ENCODE measurements around the gene TENT4B.
"Not testable (repeated sequence)": the region's sequence is repeated elsewhere in the genome, so short reads cannot be mapped to it uniquely, and the experiment has no call there.

Gene TENT4B

GRCh38 chr16:50152807-50153595, at the start of gene TENT4B:
Gene TENT4B, plus strand, starts transcription at chr16:50153306. Its CDS starts 316 bp downstream, at chr16:50153622.
- peak; percentile 73 to 81 for DNase-seq (ENCODE audit: low read depth in 2 of 2)

GRCh38 chr16:50103764-50104163, 49.3 kb upstream of the TENT4B start:
- DNase-seq (ENCODE audit: low read depth in 2 of 2) = no peak

GRCh38 chr16:50114357-50115129, 38.6 kb upstream of the TENT4B start:
- no peak for DNase-seq (ENCODE audit: low read depth in 2 of 2)

- DNase-seq (ENCODE audit: low read depth in 2 of 2) = no peak
Measured at GRCh38 chr16:50120711-50121110, 32.4 kb upstream of the TENT4B start.

GRCh38 chr16:50121278-50121677, 31.8 kb upstream of the TENT4B start:
- no peak for DNase-seq (ENCODE audit: low read depth in 2 of 2)

- DNase-seq (ENCODE audit: low read depth in 2 of 2) = no peak
Measured at GRCh38 chr16:50121721-50122445, 31.2 kb upstream of the TENT4B start.

GRCh38 chr16:50123417-50123816, 29.7 kb upstream of the TENT4B start:
- no peak for DNase-seq (ENCODE audit: low read depth in 2 of 2)

- DNase-seq (ENCODE audit: low read depth in 2 of 2) = no peak
Measured at GRCh38 chr16:50124769-50125168, 28.3 kb upstream of the TENT4B start.

GRCh38 chr16:50126183-50126582, 26.9 kb upstream of the TENT4B start:
- DNase-seq (ENCODE audit: low read depth in 2 of 2) = no peak

- not testable (repeated sequence) for DNase-seq (ENCODE audit: low read depth in 2 of 2)
Measured at GRCh38 chr16:50132571-50132970, 20.5 kb upstream of the TENT4B start.

GRCh38 chr16:50133214-50133613, 19.9 kb upstream of the TENT4B start:
- DNase-seq (ENCODE audit: low read depth in 2 of 2) = no peak

GRCh38 chr16:50136399-50136798, 16.7 kb upstream of the TENT4B start:
- no peak for DNase-seq (ENCODE audit: low read depth in 2 of 2)

- no peak for DNase-seq (ENCODE audit: low read depth in 2 of 2)
Measured at GRCh38 chr16:50137268-50137667, 15.8 kb upstream of the TENT4B start.

GRCh38 chr16:50139580-50139979, 13.5 kb upstream of the TENT4B start:
- DNase-seq (ENCODE audit: low read depth in 2 of 2) = no peak

GRCh38 chr16:50144211-50144610, 8.9 kb upstream of the TENT4B start:
- DNase-seq (ENCODE audit: low read depth in 2 of 2) = no peak

GRCh38 chr16:50146479-50147435, 6.3 kb upstream of the TENT4B start:
- no peak for DNase-seq (ENCODE audit: low read depth in 2 of 2)

GRCh38 chr16:50151322-50151721, 1.8 kb upstream of the TENT4B start:
- no peak for DNase-seq (ENCODE audit: low read depth in 2 of 2)

- DNase-seq (ENCODE audit: low read depth in 2 of 2) = no peak
Measured at GRCh38 chr16:50151756-50152155, 1.4 kb upstream of the TENT4B start.

GRCh38 chr16:50152351-50152806, 727 bp upstream of the TENT4B start:
- peak; percentile 42 to 66 for DNase-seq (ENCODE audit: low read depth in 2 of 2)

GRCh38 chr16:50153596-50154419, 702 bp downstream of the TENT4B start:
- no peak for DNase-seq (ENCODE audit: low read depth in 2 of 2)
